Mucosa of descending colon (tissue), 3 donors: ENCODE results near the gene LGALS16. TPM values are rescaled to one million over a fixed set of nuclear protein-coding genes. Genes with fewer than 3 reads are reported as not detected.
"Not testable (repeated sequence)": the region's sequence is repeated elsewhere in the genome, so short reads cannot be mapped to it uniquely, and the experiment has no call there.

Experiments
- ATAC-seq: fragments of 200-7000 bp; cut with Tn5 transposase; one replicate; pipeline ENCODE4 v1.9.1; 2020; ENCODE audit warnings: mild to moderate bottlenecking, moderate library complexity
- DNase-seq, 3 donors: peaks; one replicate each; pipeline ENCODE4 v3.0.0-alpha.2; 2020
- H3K36me3 ChIP-seq: fragments of 200-600 bp; one replicate; pipeline ENCODE4 v1.8.0; 2021; ENCODE audit warnings: low read depth, mild to moderate bottlenecking
- H3K4me1 ChIP-seq: fragments of 200-600 bp; one replicate; pipeline ENCODE4 v1.8.0; 2021; ENCODE audit warnings: low read depth, mild to moderate bottlenecking
- H3K4me3 ChIP-seq: fragments of 200-600 bp; one replicate; pipeline ENCODE4 v1.8.0; 2021; ENCODE audit warnings: mild to moderate bottlenecking
- H3K9me3 ChIP-seq: fragments of 200-600 bp; one replicate; pipeline ENCODE4 v1.8.0; 2021; ENCODE audit warnings: mild to moderate bottlenecking
- CTCF ChIP-seq: fragments of 200-600 bp; IDR thresholded peaks from one replicate; pipeline ENCODE4 v1.8.0; 2022; ENCODE audit warnings: antibody characterized with exemption, mild to moderate bottlenecking
- intact Hi-C, 2 donors: fragments of 100-400 bp; cut with DNase I in 1 of 2; cut with micrococcal nuclease in 1 of 2; formaldehyde crosslinking; loops; one replicate each; pipeline versions ENCODE4 v1.11.0 to v1.11.1; 2022; cut with DNase I, micrococcal nuclease
- long read RNA-seq, 2 donors: library from polyadenylated mRNA; unstranded; transcript quantifications; one replicate each; pipeline ENCODE4 v2.0.0, GENCODE V29; 2019 to 2021
- total RNA-seq, 3 donors: library from RNA; stranded (reverse); fragmentation: NEBNext Ultra II Directional in 2 of 3; extraction: Animal tissue kit (Norgen Biotek cat#: 25700) in 2 of 3; gene quantifications; one replicate each; pipeline versions ENCODE4 v1.2.1 to v1.2.4, GENCODE V29; 2021 to 2023
- donor health status: DM: no; HTN: no; CAD: no; lungs with moderate emphysema.
- donor health status: DM: no; HTN: no; CAD: no.
- donor health status: DM: no; HTN: yes; CAD: no.

The LGALS16 gene
- not detected for total RNA-seq
- long read RNA-seq, donor 1 = 0 reads
- long read RNA-seq, donor 2 = 0 reads

GRCh38 chr19:39655613-39656012 lies at the start of gene LGALS16:
Gene LGALS16 (plus strand): TSS chr19:39655913. CDS start chr19:39655962, 49 bp downstream.
- intact Hi-C loops = no loop called here
- H3K9me3 ChIP-seq = no peaks in the 10 kb centered on the region
- no peak within 1 kb of the TSS for H3K4me3 ChIP-seq
- no peak for TF ChIP-seq CTCF
- no peaks in the 10 kb centered on the region for H3K4me1 ChIP-seq
- ATAC-seq (no peak), DNase-seq (no peak)
- H3K36me3 ChIP-seq = no peaks in the 10 kb centered on the region

- DNase-seq = no peak
- Histone ChIP-seq H3K4me1 (no peaks in the 10 kb centered on the region), H3K4me3 (no peak overlapping the region), H3K9me3 (no peaks in the 10 kb centered on the region), H3K36me3 (no peaks in the 10 kb centered on the region)
- ATAC-seq = no peak
- TF ChIP-seq CTCF = no peak
- intact Hi-C loops = no loop called here
These were observed 48.7 kb upstream of the LGALS16 start for GRCh38 chr19:39607021-39607420.

GRCh38 chr19:39607561-39607960 lies 48.2 kb upstream of the LGALS16 start:
- Histone ChIP-seq H3K36me3 (no peaks in the 10 kb centered on the region), H3K9me3 (no peaks in the 10 kb centered on the region), H3K4me3 (no peak overlapping the region), H3K4me1 (no peaks in the 10 kb centered on the region)
- TF ChIP-seq CTCF = no peak
- intact Hi-C loops = no loop called here
- DNase-seq (no peak), ATAC-seq (no peak)

- DNase-seq (no peak), ATAC-seq (no peak)
- H3K4me1 ChIP-seq = no peaks in the 10 kb centered on the region
- H3K4me3 ChIP-seq = no peak overlapping the region
- no peak for TF ChIP-seq CTCF
- H3K36me3 ChIP-seq = no peaks in the 10 kb centered on the region
- intact Hi-C loops = no loop called here
- H3K9me3 ChIP-seq = peaks cover 3% of the 10 kb centered on the region
These were observed 42.1 kb upstream of the LGALS16 start for GRCh38 chr19:39613597-39613996.

- Histone ChIP-seq H3K36me3 (no peaks in the 10 kb centered on the region), H3K4me3 (no peak overlapping the region), H3K4me1 (no peaks in the 10 kb centered on the region), H3K9me3 (peaks cover 3% of the 10 kb centered on the region)
- DNase-seq (no peak), ATAC-seq (no peak)
- TF ChIP-seq CTCF = no peak
- intact Hi-C loops = no loop called here
These were observed 38.0 kb upstream of the LGALS16 start for GRCh38 chr19:39617745-39618144.

GRCh38 chr19:39623946-39624345 lies 31.8 kb upstream of the LGALS16 start:
- Histone ChIP-seq H3K9me3 (no peaks in the 10 kb centered on the region), H3K36me3 (no peaks in the 10 kb centered on the region), H3K4me3 (no peak overlapping the region), H3K4me1 (no peaks in the 10 kb centered on the region)
- ATAC-seq (no peak), DNase-seq (no peak)
- intact Hi-C loops = no loop called here
- no peak for TF ChIP-seq CTCF

GRCh38 chr19:39627631-39628030 lies 28.1 kb upstream of the LGALS16 start:
- DNase-seq, intact Hi-C loops, H3K9me3 ChIP-seq, H3K4me3 ChIP-seq, H3K4me1 ChIP-seq, ATAC-seq, H3K36me3 ChIP-seq: not testable (repeated sequence)
